HG03108 (cell line): ENCODE measurements around the gene KNOP1.
"Not testable (repeated sequence)": the region's sequence is repeated elsewhere in the genome, so short reads cannot be mapped to it uniquely, and the experiment has no call there.

Experiments
- ATAC-seq: cut with Tn5 transposase; IDR thresholded peaks from one replicate; pipeline ENCODE4 v1.9.1; 2021; ENCODE audit warnings: moderate library complexity; ENCODE audit not compliant: unreplicated experiment

Gene KNOP1

GRCh38 chr16:19687279-19687678 is 30.7 kb downstream of the KNOP1 start:
- no peak for ATAC-seq

- ATAC-seq = no peak
These were observed 32.9 kb downstream of the KNOP1 start for GRCh38 chr16:19685176-19685575.

GRCh38 chr16:19683453-19684236 is 34.4 kb downstream of the KNOP1 start:
- ATAC-seq = no peak

GRCh38 chr16:19681637-19682036 is 36.4 kb downstream of the KNOP1 start:
- ATAC-seq = no peak

GRCh38 chr16:19680881-19681340 is 37.1 kb downstream of the KNOP1 start:
- ATAC-seq = no peak

DNA sequence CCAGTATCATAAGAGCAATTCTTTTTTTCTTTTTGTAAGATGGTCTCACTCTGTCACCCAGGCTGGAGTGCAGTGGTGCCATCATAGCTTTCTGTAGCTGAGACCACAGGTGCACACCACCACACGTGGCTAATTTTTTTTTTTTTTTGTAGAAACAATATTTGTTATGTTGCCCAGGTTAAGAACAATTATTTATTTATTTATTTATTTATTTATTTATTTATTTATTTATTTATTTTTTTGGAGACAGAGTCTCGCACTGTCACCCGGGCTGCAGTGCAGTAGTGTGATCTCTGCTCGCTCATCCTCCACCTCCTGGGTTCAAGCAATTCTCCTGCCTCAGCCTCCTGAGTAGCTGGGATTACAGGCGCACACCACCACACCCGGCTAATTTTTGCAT is 38.7 kb downstream of the KNOP1 start:
- ATAC-seq = not testable (repeated sequence)

DNA sequence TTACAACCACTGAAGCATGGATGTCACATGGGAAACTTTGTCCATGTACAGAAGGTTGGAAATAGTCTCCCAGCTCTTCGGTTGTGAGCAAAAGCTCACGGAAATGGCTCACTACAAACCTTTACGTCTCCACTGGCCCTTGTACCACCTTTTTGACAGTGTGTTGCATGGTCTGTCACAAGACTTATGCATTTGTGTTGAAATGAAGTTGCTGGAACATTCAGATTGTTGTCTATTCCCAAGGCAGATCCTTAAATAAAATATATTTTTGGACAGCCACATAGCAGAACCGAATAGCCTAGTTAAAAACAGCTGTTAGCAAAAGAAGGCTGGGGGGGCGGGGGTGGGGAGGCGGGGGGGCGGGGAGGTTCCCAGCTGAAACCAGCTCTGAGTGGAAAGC is 39.2 kb downstream of the KNOP1 start:
- no peak for ATAC-seq

DNA sequence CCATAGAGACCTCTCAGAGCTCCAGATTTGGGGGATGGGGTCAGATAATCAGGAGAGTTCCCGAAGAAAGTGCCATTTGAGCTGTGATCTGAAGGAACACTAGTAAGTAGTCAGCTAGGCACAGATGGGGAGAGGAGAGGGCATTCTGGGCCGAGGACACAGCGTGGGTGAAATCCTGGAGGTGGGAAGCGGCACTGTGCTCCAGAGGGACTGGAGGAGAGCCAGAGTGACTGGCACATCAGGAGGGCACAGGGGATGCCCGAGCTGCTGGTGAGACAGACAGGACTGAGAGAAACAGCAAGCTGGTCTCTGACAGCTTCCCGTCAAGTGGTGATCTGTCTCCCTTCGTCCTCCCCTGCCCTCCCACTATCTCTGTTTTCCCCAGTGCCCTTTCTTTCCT is 40.6 kb downstream of the KNOP1 start:
- ATAC-seq = no peak

GRCh38 chr16:19674485-19674884 is 43.5 kb downstream of the KNOP1 start:
- no peak for ATAC-seq

- ATAC-seq = no peak
These were observed 45.6 kb downstream of the KNOP1 start for GRCh38 chr16:19672378-19672777.

DNA sequence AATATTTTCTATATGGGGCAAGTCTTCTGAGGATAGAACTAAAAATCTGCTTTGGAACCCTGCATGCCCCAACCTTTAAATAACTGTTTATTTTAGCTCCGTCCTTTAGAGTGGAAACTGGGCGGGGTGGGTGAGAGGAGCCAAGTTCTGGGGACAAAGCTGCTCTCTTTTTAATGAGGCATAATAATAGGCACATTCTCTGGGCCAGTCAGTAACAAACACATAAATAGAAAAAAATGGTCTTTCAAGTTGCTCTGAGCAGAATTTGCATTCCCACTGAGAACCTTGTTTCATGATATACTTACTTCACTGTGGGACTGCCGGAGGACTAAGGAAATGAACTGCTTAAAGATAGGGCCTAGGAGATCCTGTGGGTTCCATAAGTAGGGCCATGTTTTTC is 51.5 kb downstream of the KNOP1 start:
- no peak for ATAC-seq

GRCh38 chr16:19665313-19665712 is 52.7 kb downstream of the KNOP1 start:
- not testable (repeated sequence) for ATAC-seq

- ATAC-seq = no peak
These were observed 53.9 kb downstream of the KNOP1 start for GRCh38 chr16:19664166-19664565.

DNA sequence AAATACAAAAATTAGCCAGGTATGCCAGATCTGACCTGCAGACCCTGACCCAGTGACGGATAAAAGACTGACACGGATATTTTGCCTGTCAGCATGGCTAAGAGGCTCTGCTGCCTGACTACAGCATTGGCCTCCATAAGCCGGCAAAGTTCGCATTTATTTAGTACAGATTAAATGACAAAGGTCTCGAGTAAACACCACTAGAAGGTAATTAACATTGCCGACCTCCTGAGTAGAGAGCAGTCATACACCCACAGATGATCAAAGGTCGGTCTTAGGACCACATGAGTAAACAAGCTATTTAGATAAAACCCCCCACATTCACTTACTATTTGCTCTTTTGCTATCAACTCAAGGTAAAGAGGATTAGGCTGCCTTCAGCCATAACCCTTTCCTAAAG is 55.7 kb downstream of the KNOP1 start:
- ATAC-seq = no peak

- ATAC-seq = no peak
These were observed 57.6 kb downstream of the KNOP1 start for GRCh38 chr16:19660432-19660831.

GRCh38 chr16:19659554-19659953 is 58.5 kb downstream of the KNOP1 start:
- ATAC-seq = no peak

- no peak for ATAC-seq
These were observed 60.2 kb downstream of the KNOP1 start for GRCh38 chr16:19657831-19658230.

GRCh38 chr16:19655242-19655777 is 62.7 kb downstream of the KNOP1 start:
- no peak for ATAC-seq

DNA sequence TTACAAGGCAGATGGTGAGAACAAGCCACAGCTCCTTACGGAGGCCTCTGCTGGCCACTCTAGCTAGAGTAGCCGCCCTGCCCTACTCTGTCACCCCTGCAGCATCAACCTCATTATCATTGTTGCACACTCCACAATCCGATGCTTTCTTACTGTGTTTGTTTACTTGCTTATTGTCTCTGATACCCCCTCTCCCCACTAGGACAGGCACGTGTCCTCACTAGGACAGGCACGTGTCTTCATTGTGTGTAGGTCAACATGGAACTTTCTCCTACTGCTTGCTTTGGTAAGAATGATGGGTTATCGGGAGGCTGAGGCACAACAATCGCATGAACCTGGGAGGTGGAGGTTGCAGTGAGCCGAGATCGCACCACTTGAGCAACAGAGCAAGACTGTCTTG is 63.9 kb downstream of the KNOP1 start:
- no peak for ATAC-seq
